Measurements from ENCODE around the gene HSBP1.

HSBP1 gene

DNA sequence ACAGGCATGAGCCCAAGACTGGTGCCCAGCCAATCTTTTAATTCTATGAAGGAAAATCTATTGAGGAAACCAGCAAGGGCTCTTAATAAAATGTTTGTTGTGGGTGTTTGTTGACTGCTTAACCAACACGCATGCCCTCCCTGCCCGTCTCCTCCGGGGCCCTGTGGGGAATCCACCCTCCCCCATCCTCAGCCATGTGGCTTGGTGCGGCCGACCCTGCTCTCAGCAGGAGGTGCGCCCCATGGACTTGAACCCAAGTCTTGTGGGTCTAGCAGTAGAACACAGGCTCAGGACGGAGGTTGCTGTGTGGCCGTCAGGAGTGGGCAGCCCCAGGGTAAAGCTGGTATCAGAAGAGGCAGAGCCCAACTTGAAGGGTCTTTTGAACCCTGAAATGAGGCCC is 46.1 kb downstream of the HSBP1 start:
- Histone ChIP-seq H3K4me3 (ENCODE audit: low read length in 2 of 2) (no peak overlapping the region), H3K18ac (ENCODE audit: low read length) (peak overlapping the region; percentile 29), H2BK15ac (ENCODE audit: low read length) (peak overlapping the region; percentile 44), H4K8ac (ENCODE audit: low read depth, low read length) (no peak overlapping the region), H2AFZ (ENCODE audit: low read length) (no peak overlapping the region), H2BK12ac (ENCODE audit: low read length) (no peak overlapping the region), H3K36me3 (replicated peaks in 1 of 2; ENCODE audit: control insufficient read depth in 2 of 2, insufficient read depth in 2 of 2, low read length in 2 of 2) (no peaks in the 10 kb centered on the region), H3K4me2 (ENCODE audit: insufficient read depth, low read length, poor library complexity, severe bottlenecking) (no peak overlapping the region), H4K91ac (ENCODE audit: low read depth, low read length, poor library complexity) (no peak overlapping the region), H3K27ac (replicated peaks; ENCODE audit: low read length) (no peak overlapping the region), H3K9me3 (replicated peaks in 1 of 2; ENCODE audit: control insufficient read depth in 2 of 2, insufficient read depth in 1 of 2, low read depth in 1 of 2, low read length in 2 of 2) (no peaks in the 10 kb centered on the region), H3K79me1 (ENCODE audit: low read depth, low read length) (peaks cover 2% of the 10 kb centered on the region), H3K4ac (ENCODE audit: low read length) (no peak overlapping the region), H3K14ac (ENCODE audit: low read length) (no peak overlapping the region), H3K23ac (ENCODE audit: low read depth, low read length, poor library complexity) (no peak overlapping the region), H2BK120ac (ENCODE audit: low read depth, low read length) (no peak overlapping the region), H3K27me3 (ENCODE audit: control insufficient read depth in 3 of 3, insufficient read depth in 3 of 3, low read depth in 1 of 3, low read length in 3 of 3) (no peaks in the 10 kb centered on the region), H2AK5ac (ENCODE audit: low read depth, low read length) (peak overlapping the region; percentile 18), H3K9ac (ENCODE audit: low read depth, low read length, poor library complexity) (no peak overlapping the region), H3K4me1 (ENCODE audit: control insufficient read depth in 2 of 2, insufficient read depth in 1 of 2, low read depth in 1 of 2, low read length in 2 of 2) (peaks cover 5 to 12% of the 10 kb centered on the region in 2 donors), H2BK5ac (ENCODE audit: low read length) (no peak overlapping the region)
- WGBS, 2 donors (ENCODE audit: extremely low coverage in 2 of 2, insufficient read length in 2 of 2, insufficient replicate concordance in 1 of 2) = no CpG with 5 or more reads among the region's 8 CpGs
- DNase-seq (ENCODE audit: low spot score) = no peak

DNA sequence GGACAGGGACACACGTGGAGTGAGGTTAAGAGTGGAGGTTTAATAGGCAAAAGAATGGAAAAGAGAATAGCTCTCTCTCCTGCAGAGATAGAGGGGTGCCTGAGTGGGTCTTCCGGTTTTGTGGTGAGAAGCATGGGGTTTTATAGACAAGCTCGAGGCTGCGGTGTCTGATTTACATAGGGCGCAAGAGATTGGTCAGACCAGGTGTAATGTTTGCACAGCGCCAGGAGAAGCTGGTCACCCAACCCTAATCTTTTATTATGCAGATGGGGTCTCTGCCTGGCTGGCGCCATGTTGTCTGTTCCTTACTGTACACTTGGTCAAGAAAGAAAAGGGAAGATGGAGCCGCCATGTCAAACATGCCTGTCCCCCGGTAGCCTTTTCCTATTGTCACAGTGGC is 46.6 kb downstream of the HSBP1 start:
- Histone ChIP-seq H3K18ac (ENCODE audit: low read length) (no peak overlapping the region), H3K79me1 (ENCODE audit: low read depth, low read length) (peaks cover 2% of the 10 kb centered on the region), H4K91ac (ENCODE audit: low read depth, low read length, poor library complexity) (no peak overlapping the region), H3K4ac (ENCODE audit: low read length) (no peak overlapping the region), H3K14ac (ENCODE audit: low read length) (no peak overlapping the region), H3K4me2 (ENCODE audit: insufficient read depth, low read length, poor library complexity, severe bottlenecking) (no peak overlapping the region), H3K36me3 (replicated peaks in 1 of 2; ENCODE audit: control insufficient read depth in 2 of 2, insufficient read depth in 2 of 2, low read length in 2 of 2) (no peaks in the 10 kb centered on the region), H3K27me3 (ENCODE audit: control insufficient read depth in 3 of 3, insufficient read depth in 3 of 3, low read depth in 1 of 3, low read length in 3 of 3) (no peaks in the 10 kb centered on the region), H3K4me1 (ENCODE audit: control insufficient read depth in 2 of 2, insufficient read depth in 1 of 2, low read depth in 1 of 2, low read length in 2 of 2) (peaks cover 4 to 7% of the 10 kb centered on the region in 2 donors), H3K4me3 (ENCODE audit: low read length in 2 of 2) (no peak overlapping the region), H2AK5ac (ENCODE audit: low read depth, low read length) (no peak overlapping the region), H4K8ac (ENCODE audit: low read depth, low read length) (no peak overlapping the region), H2BK12ac (ENCODE audit: low read length) (no peak overlapping the region), H2AFZ (ENCODE audit: low read length) (no peak overlapping the region), H3K9ac (ENCODE audit: low read depth, low read length, poor library complexity) (no peak overlapping the region), H2BK120ac (ENCODE audit: low read depth, low read length) (no peak overlapping the region), H3K27ac (replicated peaks; ENCODE audit: low read length) (no peak overlapping the region), H2BK15ac (ENCODE audit: low read length) (no peak overlapping the region), H2BK5ac (ENCODE audit: low read length) (no peak overlapping the region), H3K23ac (ENCODE audit: low read depth, low read length, poor library complexity) (no peak overlapping the region), H3K9me3 (replicated peaks in 1 of 2; ENCODE audit: control insufficient read depth in 2 of 2, insufficient read depth in 1 of 2, low read depth in 1 of 2, low read length in 2 of 2) (no peaks in the 10 kb centered on the region)
- DNase-seq (ENCODE audit: low spot score) = no peak
- no CpG with 5 or more reads among the region's 9 CpGs for WGBS, 2 donors (ENCODE audit: extremely low coverage in 2 of 2, insufficient read length in 2 of 2, insufficient replicate concordance in 1 of 2)

DNA sequence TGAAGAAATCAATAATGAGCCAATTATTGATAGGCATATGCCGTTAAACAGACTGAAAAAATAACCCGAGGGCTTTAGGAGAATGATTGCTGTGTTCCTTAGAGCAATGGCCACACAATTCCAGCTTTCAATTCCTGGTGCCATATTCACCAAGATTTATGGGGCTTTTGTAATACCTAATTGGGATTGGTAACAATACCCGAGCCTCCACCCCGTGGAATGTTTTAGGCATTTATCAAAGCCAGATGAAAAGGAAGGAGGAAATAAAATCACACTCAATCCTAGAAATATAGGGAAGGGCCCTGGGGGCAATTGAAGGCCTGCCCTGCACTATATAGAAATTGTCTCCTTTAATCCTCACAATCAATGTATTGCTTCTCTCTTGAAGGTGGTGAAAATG is 49.0 kb downstream of the HSBP1 start:
- Histone ChIP-seq H2BK15ac (ENCODE audit: low read length) (no peak overlapping the region), H3K9ac (ENCODE audit: low read depth, low read length, poor library complexity) (no peak overlapping the region), H2AFZ (ENCODE audit: low read length) (no peak overlapping the region), H3K27me3 (ENCODE audit: control insufficient read depth in 3 of 3, insufficient read depth in 3 of 3, low read depth in 1 of 3, low read length in 3 of 3) (no peaks in the 10 kb centered on the region), H3K23ac (ENCODE audit: low read depth, low read length, poor library complexity) (no peak overlapping the region), H2BK120ac (ENCODE audit: low read depth, low read length) (no peak overlapping the region), H3K14ac (ENCODE audit: low read length) (no peak overlapping the region), H3K4me1 (ENCODE audit: control insufficient read depth in 2 of 2, insufficient read depth in 1 of 2, low read depth in 1 of 2, low read length in 2 of 2) (peaks cover 0 to 3% of the 10 kb centered on the region in 2 donors), H3K79me1 (ENCODE audit: low read depth, low read length) (peaks cover 2% of the 10 kb centered on the region), H3K9me3 (replicated peaks in 1 of 2; ENCODE audit: control insufficient read depth in 2 of 2, insufficient read depth in 1 of 2, low read depth in 1 of 2, low read length in 2 of 2) (no peaks in the 10 kb centered on the region), H3K36me3 (replicated peaks in 1 of 2; ENCODE audit: control insufficient read depth in 2 of 2, insufficient read depth in 2 of 2, low read length in 2 of 2) (no peaks in the 10 kb centered on the region), H2BK12ac (ENCODE audit: low read length) (no peak overlapping the region), H4K8ac (ENCODE audit: low read depth, low read length) (no peak overlapping the region), H3K4me2 (ENCODE audit: insufficient read depth, low read length, poor library complexity, severe bottlenecking) (no peak overlapping the region), H2AK5ac (ENCODE audit: low read depth, low read length) (no peak overlapping the region), H4K91ac (ENCODE audit: low read depth, low read length, poor library complexity) (no peak overlapping the region), H2BK5ac (ENCODE audit: low read length) (no peak overlapping the region), H3K27ac (replicated peaks; ENCODE audit: low read length) (no peak overlapping the region), H3K18ac (ENCODE audit: low read length) (no peak overlapping the region), H3K4ac (ENCODE audit: low read length) (no peak overlapping the region), H3K4me3 (ENCODE audit: low read length in 2 of 2) (no peak overlapping the region)
- DNase-seq (ENCODE audit: low spot score) = no peak
- no CpG with 5 or more reads among the region's 4 CpGs for WGBS, 2 donors (ENCODE audit: extremely low coverage in 2 of 2, insufficient read length in 2 of 2, insufficient replicate concordance in 1 of 2)

DNA sequence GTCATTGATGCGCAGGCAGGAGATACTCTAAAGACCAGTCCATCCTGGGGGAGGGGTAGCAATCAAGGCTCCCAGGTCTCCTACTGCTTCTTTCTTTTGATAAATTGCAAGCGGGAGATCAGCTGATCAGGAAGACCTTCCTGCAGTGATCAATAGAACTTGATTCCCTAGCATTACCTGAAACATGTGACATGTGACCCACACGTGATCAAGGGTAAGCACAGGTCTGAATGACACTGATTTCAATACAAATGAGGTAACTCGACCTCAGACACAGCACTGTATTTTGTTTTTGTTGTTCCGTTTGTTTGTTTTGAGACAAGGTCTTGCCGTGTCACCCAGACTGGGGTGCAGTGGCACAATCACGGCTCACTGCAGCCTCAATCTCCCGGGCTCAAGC is 51.5 kb downstream of the HSBP1 start:
- no peak overlapping the region for H2AK5ac ChIP-seq (ENCODE audit: low read depth, low read length)
- H3K36me3 ChIP-seq (replicated peaks in 1 of 2; ENCODE audit: control insufficient read depth in 2 of 2, insufficient read depth in 2 of 2, low read length in 2 of 2) = no peaks in the 10 kb centered on the region
- no peak overlapping the region for H2BK12ac ChIP-seq (ENCODE audit: low read length)
- H3K4me1 ChIP-seq (ENCODE audit: control insufficient read depth in 2 of 2, insufficient read depth in 1 of 2, low read depth in 1 of 2, low read length in 2 of 2) = no peaks in the 10 kb centered on the region
- H4K91ac ChIP-seq (ENCODE audit: low read depth, low read length, poor library complexity) = no peak overlapping the region
- H3K79me1 ChIP-seq (ENCODE audit: low read depth, low read length) = no peaks in the 10 kb centered on the region
- no peak overlapping the region for H3K18ac ChIP-seq (ENCODE audit: low read length)
- H3K27me3 ChIP-seq (ENCODE audit: control insufficient read depth in 3 of 3, insufficient read depth in 3 of 3, low read depth in 1 of 3, low read length in 3 of 3) = no peaks in the 10 kb centered on the region
- no CpG with 5 or more reads among the region's 8 CpGs for WGBS, 2 donors (ENCODE audit: extremely low coverage in 2 of 2, insufficient read length in 2 of 2, insufficient replicate concordance in 1 of 2)
- H2BK5ac ChIP-seq (ENCODE audit: low read length) = no peak overlapping the region
- no peak overlapping the region for H4K8ac ChIP-seq (ENCODE audit: low read depth, low read length)
- H3K4me2 ChIP-seq (ENCODE audit: insufficient read depth, low read length, poor library complexity, severe bottlenecking) = no peak overlapping the region
- no peak overlapping the region for H3K14ac ChIP-seq (ENCODE audit: low read length)
- no peak overlapping the region for H3K23ac ChIP-seq (ENCODE audit: low read depth, low read length, poor library complexity)
- no peak overlapping the region for H3K27ac ChIP-seq (replicated peaks; ENCODE audit: low read length)
- no peak overlapping the region for H3K9ac ChIP-seq (ENCODE audit: low read depth, low read length, poor library complexity)
- H3K9me3 ChIP-seq (replicated peaks in 1 of 2; ENCODE audit: control insufficient read depth in 2 of 2, insufficient read depth in 1 of 2, low read depth in 1 of 2, low read length in 2 of 2) = no peaks in the 10 kb centered on the region
- no peak overlapping the region for H2BK120ac ChIP-seq (ENCODE audit: low read depth, low read length)
- DNase-seq (ENCODE audit: low spot score) = no peak
- no peak overlapping the region for H3K4ac ChIP-seq (ENCODE audit: low read length)
- no peak overlapping the region for H2BK15ac ChIP-seq (ENCODE audit: low read length)
- no peak overlapping the region for H2AFZ ChIP-seq (ENCODE audit: low read length)
- H3K4me3 ChIP-seq (ENCODE audit: low read length in 2 of 2) = no peak overlapping the region
